Measurements from ENCODE around the gene CYP27B1.

The CYP27B1 gene, protein sequence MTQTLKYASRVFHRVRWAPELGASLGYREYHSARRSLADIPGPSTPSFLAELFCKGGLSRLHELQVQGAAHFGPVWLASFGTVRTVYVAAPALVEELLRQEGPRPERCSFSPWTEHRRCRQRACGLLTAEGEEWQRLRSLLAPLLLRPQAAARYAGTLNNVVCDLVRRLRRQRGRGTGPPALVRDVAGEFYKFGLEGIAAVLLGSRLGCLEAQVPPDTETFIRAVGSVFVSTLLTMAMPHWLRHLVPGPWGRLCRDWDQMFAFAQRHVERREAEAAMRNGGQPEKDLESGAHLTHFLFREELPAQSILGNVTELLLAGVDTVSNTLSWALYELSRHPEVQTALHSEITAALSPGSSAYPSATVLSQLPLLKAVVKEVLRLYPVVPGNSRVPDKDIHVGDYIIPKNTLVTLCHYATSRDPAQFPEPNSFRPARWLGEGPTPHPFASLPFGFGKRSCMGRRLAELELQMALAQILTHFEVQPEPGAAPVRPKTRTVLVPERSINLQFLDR

DNA sequence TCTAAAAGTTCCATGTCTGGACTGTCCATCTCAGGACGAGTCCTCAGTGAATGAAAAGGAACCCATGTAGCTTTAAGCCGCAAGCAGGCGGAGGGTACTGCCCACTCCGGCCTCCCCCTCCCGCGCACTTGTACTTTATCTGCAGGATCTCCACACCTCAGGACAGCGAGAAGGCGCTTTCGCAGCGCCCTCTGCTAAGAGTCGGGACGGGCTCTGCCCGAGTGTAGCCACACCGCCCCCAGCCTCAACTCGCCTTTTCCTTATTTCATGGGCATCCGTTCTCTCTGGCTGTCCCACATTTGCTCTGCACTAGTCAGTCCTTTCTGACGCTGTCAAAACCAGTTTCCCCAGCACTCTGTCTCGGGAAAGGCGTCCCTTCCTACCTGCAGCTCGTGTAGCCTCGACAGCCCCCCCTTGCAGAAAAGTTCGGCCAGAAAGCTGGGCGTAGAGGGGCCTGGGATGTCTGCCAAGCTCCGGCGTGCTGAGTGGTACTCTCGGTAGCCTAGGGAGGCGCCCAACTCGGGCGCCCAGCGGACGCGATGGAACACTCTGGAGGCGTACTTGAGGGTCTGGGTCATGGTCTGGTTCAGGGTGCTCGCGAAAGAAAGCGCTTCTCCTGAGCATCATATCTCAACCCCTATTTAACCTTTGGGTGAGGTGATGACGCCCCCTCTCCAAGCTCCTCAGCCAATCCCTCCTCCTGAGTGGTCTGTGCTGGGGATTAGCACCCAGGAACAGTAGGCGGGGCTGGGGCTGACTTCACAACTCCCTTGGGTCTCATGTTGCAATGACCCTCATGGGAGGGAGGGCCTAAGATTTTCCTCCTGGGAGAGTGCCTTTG, at the start of gene CYP27B1:
Gene CYP27B1 (minus strand): TSS at position 615 of the 841 bp plus-strand sequence. CDS start 37 bp downstream, at position 578.
- no peak for DNase-seq (ENCODE audit: low read depth)

DNA sequence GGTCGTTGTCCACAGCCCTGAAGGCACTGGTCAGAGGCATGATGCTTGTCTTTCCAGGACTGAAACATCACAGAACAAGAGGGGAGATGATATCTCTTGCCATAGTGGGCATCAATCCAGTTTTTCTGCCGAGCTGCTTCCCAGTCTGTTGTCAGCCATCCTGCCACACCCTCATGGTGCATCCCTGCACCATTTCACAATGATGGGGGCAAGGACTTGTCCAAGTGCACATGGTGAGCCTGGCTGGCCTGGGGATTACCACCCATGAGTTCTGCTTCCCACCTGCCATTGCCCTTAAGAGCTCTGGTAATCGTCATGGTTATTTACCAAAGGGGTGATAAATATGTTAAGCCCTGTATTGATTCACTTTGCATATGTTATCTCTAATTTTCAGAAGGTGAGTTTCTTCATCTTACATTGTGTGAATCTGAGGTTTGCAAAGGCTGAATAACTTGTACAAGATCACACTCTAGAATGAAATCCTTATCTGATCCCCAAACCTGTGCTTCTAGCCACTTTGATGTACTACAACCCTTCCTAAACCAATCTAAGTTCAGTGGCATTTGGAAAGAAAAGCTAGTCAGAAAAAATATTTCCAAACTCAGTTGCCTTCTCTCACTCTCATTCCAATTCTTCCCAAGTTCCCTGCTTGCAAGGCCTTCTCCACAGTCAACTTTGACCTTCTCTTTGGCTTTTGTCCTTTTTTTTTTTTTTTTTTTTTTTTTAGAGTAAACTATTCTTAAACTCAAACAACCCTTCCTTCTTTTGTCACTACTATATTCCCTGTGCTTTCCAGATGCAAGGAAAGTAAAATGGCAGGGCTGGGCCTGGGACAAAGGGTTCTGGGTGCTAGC, 49.4 kb upstream of the CYP27B1 start:
- DNase-seq (ENCODE audit: low read depth): no peak

DNA sequence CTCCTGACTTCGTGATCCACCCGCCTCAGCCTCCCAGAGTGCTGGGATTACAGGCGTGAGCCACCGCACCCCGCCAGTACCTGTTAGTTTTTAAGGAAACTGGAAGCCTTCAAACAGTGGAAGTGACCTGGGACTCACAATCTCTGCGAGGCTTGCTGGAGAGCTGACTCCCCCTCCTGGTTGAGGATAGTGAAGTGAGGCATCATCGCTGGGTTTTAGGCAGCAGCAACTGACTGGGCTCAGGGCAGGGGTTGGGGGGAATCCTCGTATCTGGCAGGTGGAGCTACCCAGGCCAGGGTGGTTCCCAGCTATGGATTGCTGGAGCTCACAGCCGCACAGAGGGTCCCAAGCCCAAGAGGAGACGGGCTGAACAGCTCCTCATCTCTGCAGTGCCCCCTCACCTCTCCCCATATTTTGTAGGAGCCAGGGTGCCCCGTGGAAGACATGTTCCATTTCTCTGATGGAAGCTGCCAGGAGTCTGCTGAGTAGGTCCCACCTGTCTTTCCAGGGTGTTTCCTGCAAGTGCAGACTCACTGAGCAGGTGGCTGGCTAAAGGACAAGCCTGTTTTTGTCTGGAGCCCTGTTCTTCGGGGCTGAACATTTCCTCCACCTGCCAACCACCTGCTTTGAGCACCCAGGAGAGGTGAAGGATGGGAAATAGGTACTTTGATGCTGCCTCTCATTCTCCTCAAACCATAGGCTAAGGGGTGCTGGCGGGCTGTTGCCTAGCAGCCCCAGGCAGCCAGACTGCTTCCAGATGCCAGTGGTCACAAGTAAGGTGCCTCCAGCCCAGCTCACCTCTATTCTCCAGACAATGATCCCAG, 48.5 kb upstream of the CYP27B1 start:
- DNase-seq (ENCODE audit: low read depth): no peak

DNA sequence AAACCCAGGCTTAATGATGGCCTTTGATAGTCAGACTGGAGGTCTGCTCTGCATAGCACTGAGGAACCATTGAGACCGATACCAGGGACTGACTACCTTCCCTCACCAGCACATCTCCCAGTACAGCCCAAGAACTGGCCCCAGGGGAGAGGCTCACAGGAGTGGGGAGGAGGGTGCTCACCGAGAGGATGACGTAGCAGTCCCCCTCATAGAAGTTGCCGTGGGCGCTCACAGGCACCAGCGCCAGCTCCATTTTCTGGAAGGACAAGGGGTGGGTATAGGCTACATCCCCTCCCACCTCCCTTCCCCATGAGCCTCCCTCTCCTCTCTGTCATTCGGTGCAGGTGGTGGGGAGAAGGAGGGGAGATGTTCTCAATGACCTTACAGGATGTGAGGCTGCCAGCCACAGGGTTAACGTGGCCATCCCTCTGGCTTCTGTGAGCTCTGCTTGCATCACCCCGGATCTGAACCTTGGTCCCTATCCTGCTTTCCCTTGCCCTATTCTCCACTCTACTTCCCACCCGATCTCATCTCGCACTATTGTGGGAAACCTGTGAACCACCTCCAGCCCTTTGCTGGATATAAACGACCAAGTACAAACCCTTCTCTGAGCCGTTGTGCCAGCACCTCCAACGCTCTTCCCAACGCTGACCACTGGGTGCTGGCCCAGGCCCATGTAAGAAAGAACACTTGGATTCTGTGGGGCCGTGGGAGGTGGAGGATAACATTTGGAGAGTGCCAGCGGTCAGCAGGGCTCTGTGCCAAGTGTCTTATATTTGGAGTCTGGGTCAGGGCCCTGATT, 47.3 kb upstream of the CYP27B1 start:
- DNase-seq (ENCODE audit: low read depth): no peak

DNA sequence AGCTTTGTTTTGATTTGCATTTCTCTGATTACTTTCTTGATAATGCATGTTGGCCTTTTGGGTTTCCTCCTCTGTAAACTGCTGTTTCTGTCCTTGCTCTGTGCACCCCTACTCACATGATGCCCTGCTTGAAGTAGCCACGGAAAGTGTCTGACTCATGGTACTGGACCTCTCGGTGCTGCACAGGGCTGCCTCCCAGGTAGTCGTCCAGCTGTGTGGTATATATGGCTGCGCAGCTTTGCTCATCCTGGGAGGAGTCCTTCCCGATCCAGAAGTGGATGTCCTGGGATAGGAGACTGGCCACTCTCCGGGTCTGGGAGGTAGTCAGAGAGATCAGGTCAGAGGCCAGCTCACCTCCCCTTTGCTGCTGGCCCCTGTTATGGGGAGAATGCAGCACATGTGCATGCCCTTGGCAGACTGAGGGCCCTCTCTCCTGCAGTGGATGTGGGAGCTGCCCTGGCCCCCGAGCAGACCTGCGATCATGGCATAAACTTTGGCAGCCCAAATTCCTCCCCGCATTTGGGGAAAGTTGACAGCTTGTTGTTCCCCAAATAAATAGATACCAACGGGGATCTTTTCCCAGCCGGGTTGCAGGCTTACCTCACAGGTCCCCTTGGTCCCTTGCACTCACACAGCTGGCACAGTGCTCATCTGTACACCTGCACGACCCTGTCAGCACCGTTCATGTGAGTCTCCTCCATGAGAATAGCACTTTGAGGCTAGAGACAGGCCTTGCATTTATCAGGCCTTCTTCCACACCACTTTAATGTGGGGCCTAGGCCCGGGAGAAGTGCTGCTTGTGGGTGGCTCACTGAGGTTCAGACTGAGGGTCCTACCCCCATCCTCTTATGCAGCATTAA, 46.5 kb upstream of the CYP27B1 start:
- no peak for DNase-seq (ENCODE audit: low read depth)

DNA sequence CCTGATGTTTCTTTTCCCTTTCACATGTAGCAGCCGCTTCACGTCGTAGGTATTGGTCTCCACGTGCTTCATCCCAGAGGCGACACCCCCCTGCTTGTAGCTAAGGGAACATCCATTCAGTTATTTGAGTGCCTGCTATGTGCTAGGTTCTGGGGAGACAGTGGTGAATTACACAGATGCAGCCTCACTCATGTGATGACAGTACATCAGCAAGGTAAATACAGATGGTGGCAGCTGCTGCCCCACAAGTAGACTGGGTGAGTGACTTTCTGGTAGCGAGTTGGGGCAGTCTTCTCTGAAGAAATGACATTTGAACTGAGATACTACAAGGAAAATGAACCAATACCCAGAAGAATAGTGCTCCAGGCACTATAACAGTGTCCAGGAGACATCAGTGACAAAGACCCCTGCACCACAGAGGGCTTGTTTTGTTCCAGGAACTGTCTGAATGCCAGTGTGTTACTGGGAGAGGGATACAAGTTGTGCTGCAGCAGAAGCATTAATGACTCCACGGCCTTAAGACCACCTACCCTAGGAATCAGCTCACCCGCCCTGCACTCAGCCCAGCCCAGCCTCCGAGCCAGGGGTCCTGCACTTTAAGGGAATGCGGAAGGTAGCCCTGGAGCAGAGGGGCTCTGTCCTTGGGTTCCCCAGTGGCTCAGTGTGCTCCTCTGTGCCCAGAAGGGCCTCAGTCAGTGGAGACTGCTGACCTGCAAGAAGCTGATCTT, 44.3 kb upstream of the CYP27B1 start:
- DNase-seq (ENCODE audit: low read depth): no peak

DNA sequence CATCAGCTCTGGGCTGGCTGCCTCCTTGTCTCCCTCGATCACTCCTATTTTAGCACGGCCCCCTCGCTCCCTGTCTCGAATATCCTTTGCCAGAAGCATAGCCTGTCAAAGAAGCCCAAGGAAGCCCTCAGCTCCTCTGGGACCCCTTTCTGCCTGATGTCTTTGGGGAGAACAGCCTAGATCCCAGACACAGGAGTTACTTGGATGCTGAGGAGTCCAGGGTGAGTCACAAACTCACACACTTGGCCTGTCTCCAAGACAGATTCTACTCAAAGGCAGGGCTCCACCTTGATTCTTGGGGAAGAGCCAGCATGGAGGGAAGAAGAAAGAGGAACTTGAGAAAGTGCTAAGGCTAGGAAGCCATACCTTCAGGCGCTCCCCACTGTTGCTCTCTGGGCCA, 43.6 kb upstream of the CYP27B1 start:
- no peak for DNase-seq (ENCODE audit: low read depth)

DNA sequence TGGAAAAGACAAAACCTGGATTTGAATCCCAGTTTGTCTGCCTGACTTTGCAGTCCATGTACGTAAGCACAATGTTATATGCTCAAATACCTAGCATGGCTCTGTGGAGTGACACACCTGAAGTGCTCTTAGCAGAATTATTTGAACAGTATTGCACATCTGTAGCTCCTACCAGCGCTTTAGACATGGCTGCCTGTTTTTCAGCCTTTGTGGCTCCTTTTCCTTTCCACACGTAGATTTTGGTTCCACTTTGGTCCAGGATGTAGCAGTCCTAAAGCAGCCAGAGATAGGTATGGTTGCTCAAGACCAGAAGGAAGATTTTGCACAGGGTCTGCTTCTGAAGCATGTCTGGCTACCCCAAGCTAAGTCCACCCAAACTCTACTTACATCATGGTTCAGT, 42.5 kb upstream of the CYP27B1 start:
- no peak for DNase-seq (ENCODE audit: low read depth)

DNA sequence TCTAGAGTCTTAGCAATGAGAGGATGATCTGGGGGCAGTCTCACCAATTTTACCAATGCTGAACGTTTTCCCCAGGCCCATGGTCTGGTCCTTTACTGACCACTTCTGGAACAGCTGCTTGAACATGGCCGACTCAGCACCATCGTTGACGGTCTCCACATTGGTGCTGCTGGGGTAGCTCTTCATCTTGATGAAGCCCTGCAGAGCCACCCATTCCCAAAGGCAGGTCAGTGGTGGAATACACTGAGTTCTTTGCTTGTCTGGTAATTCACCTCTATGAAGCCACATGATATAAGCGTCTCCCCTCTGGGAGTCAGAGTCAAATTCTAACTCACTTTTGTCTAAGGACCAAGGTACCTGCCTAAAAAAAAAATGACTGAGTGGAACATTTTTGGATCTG, 41.5 kb upstream of the CYP27B1 start:
- no peak for DNase-seq (ENCODE audit: low read depth)

DNA sequence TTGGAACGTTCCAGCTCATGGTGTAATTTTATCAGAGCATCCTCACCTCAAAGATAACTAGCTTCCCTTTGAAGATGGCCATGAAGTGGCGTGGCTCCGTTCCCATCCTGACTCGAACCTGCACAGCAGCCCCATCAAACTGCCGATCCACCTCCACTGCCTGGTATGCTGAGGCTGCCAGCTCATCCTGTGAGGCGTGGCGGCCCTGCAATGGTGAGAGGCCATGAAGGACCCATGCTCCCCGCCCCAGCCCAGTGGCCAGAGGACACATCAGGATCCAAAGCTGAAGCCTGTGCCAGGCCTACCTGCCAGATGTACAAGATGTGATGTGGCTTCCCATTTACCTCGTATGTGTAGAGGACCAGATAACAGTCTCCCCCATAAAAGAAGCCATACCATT, 40.4 kb upstream of the CYP27B1 start:
- DNase-seq (ENCODE audit: low read depth): no peak

DNA sequence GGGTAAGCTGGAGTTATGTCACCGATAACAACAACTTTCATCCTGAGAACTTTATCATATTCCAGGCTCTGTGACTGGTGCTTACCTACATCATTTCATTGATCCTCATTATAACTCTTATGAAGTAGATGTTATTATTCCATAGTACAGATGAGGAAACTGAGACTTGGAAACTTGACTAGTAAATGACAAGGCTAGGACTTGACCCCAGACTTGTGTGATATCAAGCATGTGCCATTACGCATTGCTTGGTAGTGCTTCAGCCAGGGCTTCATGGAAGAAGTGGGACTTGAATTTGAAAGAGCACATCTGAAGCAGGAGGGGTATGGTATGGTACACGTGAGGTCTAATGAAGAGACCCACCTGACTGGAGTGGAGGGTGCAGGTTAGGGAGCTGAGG, 39.8 kb upstream of the CYP27B1 start:
- DNase-seq (ENCODE audit: low read depth): no peak

DNA sequence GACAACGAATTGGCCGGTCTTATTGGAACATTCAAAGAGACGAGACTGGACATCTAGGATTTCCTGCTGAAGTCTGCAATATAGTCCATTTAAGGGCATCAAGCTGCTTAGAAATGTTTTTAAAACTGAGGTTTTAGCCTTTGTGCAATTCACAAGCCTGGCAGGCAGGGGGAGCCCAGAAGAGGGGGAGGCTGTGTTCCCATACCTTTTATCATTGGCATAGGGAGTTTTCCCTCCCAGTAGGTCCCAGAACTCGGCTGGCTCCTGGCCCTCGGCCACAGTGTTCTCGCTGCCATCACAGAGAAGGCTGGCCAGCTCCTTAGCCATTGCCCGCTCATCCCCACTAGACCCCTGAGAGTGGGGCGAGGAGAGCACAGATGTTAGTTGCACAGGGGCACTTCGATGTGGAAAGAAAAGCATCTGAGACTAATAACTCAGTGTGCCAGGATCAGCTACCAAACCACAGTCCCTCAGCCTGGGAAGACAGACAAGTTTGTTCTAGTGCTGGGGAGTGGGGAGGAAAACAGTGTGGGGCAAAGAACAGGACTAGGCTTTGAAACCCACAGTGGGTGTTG, 36.5 kb upstream of the CYP27B1 start:
- no peak for DNase-seq (ENCODE audit: low read depth)

DNA sequence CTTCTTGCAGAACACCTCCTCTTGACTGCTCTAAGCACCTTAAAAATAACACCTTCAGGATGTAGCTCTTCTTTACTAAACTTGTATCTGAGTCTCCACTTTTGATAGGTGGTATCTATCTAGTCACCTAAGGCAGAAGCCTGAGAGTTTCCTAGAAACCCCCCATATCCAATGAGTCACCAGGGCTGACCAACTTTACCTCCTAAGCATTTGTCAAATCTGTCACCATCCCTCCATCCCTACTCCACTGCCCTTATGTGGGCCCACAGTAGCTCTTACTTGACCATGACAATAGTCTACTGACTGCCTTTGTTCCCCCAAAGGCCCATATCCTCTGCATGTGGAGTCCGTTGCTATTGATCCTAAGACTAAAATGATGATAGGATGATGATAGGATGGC, 35.7 kb upstream of the CYP27B1 start:
- no peak for DNase-seq (ENCODE audit: low read depth)

DNA sequence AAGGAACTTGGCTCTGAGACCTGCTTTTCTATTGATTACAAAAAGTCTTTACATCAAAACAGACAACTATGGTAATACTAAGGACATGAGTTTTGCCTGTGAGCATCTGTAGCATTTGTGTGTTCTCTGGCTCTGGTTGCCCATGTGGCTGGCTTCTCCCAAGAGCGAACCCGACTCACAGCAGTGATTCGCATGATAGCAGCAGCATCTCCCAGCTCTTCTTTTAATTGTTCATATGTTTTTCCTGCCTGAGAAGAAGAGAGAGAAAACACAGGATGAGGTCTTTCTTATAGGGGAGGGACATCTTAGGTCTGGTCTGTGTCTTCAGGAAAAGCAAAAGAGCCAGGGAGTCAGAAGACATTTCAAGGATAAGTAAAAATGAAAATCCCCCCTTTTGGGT, 34.1 kb upstream of the CYP27B1 start:
- no peak for DNase-seq (ENCODE audit: low read depth)

DNA sequence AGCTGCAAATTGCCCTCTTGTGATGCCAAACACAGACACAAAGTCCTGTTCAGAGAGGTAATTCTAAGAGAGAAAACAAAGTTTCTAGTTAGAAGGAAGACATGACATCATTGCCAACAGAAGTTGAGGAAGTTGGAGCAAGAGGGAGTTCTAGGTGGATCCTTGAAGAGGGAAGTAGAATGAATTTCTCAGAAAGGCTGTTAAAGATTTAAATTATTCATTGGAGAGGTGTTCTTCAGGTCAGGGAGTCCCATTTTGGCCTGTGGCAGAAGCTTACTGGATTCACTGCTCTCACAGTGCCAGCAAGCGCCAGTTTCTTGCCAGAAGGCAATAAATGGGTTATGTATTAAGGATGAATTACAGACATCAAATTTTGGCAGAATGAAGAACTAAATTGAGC, 31.1 kb upstream of the CYP27B1 start:
- no peak for DNase-seq (ENCODE audit: low read depth)

DNA sequence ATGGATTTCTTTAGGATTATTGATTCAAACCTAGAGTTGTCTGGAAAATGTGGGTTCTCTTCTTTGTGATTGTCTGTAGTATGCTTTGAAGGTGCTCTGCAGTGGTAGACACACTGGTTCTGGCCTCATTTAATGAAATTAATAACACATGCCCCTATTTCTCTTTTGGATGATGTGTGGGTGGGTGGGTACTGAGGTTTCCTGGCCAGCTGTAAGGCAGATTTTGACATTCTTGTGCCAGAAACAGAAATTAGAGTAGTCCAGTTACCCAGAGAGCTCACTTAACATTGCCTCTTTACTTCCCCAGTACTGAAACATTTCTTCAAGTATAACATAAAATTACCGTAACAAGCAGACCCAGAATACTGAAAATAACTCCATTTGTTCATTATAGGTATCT, 30.1 kb upstream of the CYP27B1 start:
- DNase-seq (ENCODE audit: low read depth): no peak

DNA sequence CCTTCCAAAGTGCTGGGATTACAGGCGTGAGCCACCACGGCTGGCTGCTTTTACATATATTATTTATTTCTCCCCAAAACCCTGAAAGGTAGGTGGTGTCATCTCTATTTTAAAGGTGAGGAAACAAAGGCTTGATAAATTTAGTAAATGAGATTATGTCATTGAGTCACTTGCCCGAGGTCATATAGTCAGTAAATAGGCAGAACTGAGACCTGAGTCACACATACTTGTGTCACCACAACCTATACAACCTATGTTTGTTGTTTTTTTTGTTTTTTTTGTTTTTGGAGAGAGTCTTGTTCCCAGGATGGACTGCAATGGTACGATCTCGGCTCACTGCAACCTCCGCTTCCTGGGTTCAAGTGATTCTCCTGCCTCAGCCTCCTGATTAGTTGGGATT, 28.5 kb upstream of the CYP27B1 start:
- DNase-seq (ENCODE audit: low read depth): no peak

DNA sequence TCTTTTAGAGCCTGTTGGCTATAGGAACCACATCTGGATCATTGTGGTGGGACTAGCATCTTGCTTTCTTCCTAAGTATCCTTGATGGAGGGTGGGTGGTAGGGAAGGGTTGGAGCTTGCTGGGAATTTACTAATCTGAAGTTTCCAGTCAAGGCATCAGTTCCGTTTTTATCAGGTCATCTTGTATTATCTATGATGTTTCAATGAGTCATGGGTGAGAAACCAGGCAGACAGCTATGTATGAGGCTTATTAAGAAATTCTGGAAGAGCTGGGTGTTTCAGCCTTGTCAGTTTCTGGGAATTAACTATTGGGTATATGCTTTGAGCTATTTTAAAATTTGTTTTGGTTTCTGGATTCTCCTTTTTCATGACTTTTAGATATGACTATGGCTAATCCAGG, 27.0 kb upstream of the CYP27B1 start:
- no peak for DNase-seq (ENCODE audit: low read depth)
